DMS114 treated with DMSO at 0.1 percent for 48 hours (cell line): Measurements from ENCODE around the gene OVOL2.

ENCODE experiments used
- DNase-seq: peaks from one replicate; lab custom pipeline; 2025; ENCODE audit not compliant: unreplicated experiment; lab: John Stamatoyannopoulos, UW

OVOL2 gene

GRCh38 chr20:18018100-18018499 lies 39.6 kb downstream of the OVOL2 start:
- no peak for DNase-seq

DNA sequence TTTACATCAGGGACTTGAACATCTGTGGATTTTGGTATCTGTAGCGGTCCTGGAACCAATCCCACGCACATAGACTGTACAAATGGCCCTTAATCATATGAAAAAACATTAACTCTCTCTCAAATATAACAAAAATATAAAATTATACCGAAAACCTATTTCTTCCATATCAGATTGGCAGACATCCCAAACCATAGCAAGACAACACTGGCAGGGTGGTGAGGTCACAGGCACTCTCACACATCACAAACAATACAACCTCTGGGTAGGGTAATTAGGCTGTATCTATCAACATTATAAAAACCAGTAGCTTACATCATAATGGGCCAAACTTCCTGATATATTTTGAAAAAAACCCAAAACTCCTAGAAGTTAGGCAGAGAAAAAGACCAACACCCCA lies 40.9 kb downstream of the OVOL2 start:
- DNase-seq, result no peak

GRCh38 chr20:18014411-18014810 lies 43.3 kb downstream of the OVOL2 start:
- DNase-seq, result no peak

- DNase-seq, result no peak
Observed at GRCh38 chr20:18012901-18013300, 44.8 kb downstream of the OVOL2 start.

DNA sequence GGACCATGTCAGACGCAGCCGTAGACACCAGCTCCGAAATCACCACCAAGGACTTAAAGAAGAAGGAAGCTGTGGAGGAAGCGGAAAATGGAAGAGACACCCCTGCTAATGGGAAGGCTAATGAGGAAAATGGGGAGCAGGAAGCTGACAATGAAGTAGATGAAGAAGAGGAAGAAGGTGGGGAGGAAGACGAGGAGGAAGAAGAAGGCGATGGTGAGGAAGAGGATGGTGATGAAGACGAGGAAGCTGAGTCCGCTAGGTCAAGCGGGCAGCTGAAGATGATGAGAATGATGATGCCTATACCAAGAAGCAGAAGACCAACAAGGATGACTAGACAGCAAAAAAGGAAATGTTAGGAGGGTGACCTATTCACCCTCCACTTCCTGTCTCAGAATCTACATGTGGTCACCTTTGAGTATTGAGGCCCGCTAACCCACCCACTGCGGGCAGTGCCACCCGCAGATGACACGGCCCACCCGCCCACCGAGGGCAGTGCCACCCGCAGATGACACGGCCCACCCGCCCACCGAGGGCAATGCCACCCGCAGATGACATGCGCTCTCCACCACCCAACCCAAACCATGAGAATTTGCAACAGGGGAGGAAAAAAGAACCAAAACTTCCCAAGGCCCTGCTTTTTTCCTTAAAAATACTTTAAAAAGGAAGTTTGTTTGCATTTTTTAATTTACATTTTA lies 45.6 kb downstream of the OVOL2 start:
- no peak for DNase-seq

DNA sequence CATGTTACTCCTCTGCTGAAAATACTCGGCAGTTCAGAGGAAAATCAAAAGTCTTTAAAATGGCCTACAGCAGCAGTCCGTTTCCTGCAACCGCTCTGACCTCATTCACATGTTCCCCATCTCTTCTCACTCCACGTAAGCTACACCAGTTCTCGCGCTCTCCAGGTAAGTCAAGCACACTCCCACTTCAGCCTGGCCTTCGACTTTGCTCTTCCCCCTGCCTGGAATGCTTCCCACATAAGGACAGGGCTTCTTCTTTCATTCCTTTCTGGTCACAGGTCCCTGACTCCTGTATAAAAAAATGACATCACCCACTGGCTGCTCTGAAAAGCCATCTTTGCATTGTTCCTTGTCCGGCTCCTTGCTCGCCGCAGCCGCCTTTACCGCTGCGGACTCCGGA lies 46.2 kb downstream of the OVOL2 start:
- DNase-seq, result no peak

GRCh38 chr20:18009116-18009515 lies 48.6 kb downstream of the OVOL2 start:
- no peak for DNase-seq

DNA sequence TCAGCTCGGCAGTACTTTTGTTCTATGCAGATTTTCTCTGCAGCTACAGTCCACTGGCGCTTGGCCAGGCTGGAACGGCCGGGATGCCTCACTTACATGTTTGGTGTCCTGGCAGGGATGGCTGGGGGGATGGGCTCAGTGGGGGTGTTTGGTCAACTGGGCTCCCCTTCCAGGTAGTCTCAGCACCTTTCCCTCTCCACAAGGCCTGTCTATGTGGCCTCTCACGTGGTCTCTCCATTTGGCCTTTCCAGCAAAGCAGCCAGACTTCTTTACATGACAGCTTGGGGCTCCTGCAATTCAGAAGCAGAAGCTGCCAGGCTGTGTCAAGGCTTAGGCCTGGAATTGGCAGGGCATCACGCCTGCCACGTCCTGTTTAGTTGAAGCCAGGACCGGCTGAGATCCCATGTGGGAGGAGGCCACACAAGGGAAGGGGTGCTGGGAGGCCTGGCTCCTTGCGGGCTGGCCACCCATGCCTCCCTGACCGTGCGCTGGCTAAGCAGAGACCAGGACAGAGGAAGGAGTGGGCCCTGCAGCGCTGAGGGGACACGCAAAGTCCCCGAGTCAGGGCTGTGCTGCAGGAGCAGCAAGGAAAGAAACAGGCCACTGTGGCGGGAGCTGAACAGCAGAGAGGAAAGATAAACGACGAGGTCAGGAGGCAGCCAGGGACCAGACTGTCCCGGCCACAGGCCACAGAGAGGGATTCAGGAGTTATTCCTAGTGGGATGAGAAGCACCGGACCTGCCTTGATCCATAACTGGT lies 50.0 kb downstream of the OVOL2 start:
- DNase-seq, result no peak

DNA sequence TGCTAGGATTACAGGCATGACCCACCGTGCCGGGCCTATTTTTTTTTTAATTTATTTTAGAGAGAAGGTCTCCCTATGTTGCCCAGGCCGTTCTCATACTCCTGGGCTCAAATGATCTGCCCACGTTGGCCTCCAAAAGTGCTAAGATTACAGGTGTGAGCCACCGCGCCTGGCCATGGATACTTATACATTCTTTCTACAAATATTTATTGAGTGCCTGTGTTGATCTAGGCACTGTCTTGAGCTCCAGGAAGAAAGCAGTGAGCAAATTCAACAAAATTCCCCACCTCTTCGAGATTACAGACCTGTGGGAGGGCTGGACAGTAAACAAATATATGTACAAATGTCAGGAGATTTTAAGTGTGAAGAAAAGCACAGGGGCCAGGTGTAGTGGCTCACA lies 51.0 kb downstream of the OVOL2 start:
- no peak for DNase-seq

DNA sequence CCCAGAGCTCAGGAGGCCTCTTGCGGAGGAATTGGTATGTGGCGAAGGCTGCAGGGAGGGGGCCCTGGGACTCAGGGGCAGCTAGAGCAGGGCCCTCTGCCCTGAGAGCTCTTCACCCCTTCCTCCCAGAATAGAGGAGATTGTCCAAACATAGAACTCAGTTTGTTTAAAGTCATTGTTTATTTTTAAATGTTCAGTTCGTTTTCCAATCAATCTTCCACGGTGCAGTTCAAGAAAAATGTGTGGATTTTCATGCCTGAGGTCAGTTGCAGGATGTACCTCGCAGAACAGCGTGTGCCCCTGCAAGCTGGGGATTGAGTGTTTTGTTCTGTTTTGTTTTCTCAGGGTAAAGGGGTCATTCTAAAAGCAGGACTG lies 51.7 kb downstream of the OVOL2 start:
- no peak for DNase-seq

DNA sequence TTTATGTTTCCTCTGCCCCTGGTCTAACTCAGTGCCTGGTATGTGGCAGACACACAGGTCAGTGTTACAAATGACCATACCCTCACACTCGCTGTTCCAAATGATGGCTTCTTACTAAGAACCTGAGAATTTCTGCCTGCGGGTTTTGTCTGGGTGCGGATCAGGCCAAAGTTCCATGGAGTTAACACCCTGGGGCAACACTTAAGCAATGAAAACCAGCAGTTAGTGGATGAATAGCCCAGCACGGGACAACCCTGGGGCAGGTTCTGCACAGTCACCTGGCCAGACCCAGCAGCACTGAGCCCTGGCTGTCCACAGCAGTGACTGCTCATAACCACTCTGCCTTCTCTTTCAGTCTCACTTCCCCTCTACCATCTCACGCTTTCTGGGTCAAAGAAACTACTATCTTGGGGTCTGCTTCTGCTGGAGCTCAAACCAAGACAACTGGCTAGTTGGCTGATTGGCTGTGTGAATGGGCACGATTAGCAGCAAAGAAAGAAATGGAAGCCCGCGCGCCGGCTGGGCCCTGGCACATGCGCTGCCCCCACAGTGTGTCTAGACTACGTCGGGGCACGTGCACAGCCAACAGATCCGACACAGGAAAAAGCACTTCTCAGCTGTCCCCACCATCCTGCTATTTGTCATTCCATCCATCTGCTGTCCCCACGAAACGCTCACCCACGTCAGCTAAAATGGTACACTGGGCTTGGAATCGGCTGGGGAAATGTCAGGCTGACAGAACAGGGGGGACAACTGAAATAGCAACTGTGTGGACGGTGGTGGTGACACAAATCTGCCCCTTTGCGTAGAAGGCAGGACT lies 52.3 kb downstream of the OVOL2 start:
- DNase-seq, result no peak

DNA sequence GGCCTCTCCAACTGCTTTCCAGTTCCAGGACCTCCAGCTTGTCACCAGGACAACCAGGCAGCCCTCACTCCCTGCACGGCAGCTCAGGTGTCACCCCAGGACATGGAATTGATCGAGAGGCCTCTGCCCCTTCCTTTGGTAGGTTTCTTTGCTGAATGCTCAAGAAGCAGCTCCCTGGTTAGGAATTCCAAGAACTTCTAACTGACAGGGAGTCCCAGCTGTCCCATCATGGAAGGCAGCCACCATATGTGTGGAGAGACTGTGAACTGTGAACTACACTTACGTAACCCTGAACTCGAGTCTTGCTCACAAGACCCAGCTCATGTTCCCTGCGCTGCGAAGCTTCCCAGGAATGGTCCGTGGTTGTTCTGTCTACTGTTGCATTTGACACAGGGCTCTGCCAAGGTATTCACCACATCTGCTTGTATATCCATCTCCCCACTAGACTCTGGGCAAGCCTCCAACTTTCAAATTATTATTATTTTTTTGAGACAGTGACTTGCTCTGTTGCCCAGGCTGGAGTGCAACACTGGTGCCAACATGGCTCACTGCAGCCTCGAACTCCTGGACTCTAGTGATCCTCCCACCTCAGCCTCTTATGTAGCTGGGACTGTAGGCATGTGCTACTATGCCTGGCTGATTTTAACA lies 53.2 kb downstream of the OVOL2 start:
- DNase-seq, result no peak

DNA sequence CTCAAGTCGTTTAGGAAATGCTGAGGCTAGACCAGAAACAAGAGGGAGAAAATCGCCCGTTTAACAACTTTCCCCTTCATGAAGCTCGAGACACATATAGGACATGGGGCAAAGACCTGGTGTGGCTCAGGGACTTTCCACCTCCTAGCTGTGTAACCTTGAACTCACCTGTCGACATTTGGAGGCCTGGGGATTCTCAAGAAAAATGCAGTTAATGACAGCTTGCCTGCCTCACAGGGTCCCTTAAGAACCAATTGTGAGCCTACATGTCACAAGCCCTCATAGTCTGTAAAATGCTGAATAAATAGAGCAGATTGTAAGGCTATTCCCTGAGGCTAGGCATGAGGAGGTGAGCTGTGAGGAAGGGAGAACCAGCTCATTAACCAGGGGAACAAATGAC lies 53.8 kb downstream of the OVOL2 start:
- DNase-seq, result no peak

DNA sequence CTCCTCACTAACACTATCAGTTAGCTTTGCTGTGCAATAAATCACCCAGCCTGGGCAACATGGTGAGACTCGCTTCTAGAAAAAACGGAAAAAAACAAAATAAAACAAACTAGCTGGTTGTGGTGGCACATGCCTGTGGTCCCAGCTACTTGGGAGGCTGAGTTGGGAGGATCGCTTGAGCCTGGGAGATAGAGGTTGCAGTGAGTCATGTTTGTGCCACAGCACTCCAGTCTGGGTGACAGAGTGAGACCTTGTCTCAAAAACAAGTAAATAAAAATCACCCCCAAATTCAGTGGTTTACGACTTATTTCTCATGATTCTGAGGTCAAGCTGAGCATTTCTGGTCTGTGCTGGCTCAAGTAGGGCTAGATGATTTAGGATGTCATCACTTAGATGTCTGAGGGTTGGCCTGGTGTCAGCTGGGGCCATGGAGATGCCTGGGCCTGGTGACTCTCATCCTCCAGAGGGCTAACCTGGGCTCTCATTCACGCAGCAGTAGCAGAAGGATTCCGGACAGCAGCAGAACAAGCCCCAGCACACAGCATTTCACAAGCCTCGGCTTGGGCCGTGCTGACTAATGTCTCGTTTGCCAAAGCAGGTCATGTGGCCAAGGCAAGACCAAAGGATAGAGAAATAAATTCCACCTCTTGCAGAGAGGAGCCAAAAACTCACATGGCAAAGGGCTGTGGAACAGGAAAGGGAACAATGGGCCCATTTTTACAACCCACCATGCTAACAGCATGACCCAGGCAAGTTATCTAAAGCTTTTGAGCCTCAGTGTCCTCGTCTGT lies 56.4 kb downstream of the OVOL2 start:
- no peak for DNase-seq

GRCh38 chr20:17999566-17999965 lies 58.1 kb downstream of the OVOL2 start:
- DNase-seq, result no peak

DNA sequence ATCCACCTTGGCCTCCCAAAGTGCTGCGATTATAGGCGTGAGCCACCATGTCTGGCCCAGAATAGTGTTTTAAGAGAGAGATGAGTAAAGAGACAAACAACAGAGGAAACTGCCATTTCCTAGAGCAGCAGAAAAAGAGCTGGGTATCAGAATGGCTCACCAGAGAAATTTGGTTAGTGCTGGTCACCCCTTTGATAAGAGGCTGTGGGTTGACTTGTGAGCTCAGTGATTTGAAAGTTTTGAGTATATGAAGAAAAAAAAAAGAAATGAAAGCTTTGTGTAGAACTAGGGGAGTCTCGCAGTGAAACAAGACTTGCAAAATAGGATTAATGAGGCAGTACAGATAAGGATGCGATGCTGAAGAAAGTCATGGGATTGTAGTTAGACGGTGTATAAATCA lies 59.3 kb downstream of the OVOL2 start:
- DNase-seq, result no peak

DNA sequence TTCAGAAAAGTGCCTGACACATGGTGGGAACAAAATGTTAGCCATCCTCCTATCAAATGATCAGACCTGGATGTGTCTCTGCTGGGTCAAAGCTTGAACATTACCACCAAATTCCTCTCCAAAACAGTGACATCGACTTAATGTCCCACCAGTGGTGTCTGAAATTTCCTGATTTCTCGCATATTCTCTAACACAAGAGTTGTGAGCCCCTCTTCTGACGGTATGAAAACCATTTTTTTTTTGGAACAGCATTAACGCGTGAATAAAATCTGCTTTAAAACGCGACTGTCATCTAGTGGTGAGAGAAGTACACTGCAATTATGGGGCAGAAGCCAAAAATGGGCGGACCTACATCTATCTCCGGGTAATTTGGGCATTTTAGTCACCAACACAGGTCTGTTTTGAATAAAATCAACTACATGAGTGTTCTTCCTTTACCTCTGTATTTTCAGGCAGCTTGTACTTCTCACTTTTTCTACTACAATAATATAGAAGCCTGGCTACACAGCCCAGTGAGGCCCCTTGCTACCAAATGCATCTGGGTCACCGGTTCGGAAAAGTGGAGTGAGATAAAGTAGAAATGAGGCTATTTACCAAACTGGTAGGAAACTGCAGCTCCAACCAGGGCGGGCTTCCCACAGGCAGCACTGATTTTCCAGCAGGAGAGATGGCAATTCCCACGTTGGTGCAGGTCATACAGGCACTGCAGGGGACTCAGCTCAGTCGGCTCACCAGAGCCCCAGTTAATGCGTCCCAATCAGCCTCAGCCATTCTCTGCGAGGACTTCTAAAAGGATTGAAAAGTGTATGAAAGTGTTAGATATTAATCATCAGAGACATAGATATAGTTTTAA lies 61.5 kb downstream of the OVOL2 start:
- DNase-seq, result peak; percentile 61

GRCh38 chr20:17993546-17993945 lies 64.2 kb downstream of the OVOL2 start:
- DNase-seq, result no peak

DNA sequence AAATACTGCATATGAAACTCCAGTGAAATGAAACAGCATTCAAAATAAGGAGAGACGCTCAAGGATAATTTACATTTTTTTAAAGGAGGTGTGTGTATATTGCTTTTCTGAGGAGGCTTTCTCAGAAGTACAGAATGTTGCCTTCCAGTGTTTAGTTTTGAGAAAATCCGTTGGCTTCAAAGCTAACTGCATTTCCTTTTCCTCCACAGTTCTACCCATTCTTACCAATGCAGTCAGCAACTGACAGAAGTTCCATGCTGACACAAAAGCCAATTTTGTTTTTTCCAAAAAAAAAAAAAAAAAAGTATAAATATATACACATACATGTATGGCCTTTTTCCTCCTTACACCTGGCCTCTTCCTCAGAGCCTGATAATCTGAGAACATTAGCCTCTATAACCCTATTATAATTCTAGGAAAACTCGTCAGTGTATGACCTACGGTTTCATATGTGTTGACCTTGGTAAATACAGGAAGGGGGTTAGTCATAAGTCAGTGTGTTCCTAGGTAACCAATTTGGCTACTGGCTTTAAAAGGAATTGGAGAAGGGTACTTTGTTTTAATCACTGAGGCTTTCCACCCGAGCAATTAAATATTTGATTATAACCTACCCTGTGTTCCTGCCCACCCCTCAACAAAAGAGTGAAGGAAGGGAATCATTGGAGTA lies 64.7 kb downstream of the OVOL2 start:
- DNase-seq, result no peak
